ENCODE results near the gene FAM193B. TPM values are rescaled to one million over a fixed set of nuclear protein-coding genes. Genes with fewer than 3 reads are reported as not detected.
A peak's percentile ranks its signal among the peaks of the same experiment; 100 is the strongest.

FAM193B gene
- total and polyA plus RNA-seq, 9 of the 15 experiments (the other 6 are each of a cell fraction or from before 2014, with no cell fraction given): 4.4 to 76.4 (median 37.3) TPM

DNA sequence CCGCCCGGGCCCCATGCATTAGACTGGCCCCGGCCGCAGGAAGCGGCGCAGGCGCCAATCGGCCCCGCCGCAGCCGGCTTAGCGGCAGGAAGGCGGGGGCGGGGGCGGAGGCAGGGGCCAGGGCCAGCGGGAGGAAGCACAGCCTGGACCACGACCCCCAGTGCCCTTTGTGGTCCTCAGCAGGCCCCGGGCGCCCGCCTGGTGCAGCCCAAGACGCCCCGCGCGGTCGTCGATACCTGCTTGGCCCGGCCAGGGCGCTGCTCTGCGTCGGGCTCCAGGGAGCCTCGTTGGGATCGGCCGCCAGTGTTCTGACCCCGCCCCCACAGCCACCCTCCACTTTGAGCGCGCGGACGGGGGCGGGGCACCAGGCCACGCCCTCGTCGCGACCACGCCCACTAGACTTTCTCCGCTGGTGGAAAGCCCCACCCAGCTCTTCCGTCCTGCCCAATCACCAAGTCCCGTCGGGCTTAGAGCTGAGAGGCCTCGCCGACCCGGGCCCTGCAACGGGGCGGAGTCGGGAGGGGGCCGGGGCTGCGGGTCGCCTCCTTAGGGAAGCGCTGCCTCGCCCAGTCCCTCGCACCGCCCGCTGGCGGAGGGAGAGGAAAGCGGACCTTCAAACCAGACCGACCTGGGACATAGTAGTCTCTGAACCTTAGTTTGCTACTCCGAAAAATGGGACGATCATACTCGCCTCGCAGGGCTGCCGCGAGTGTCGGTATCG is 56.9 kb downstream of the FAM193B start, which contains the start of gene PDLIM7 (continued):
- TF ChIP-seq, protein P1, sequence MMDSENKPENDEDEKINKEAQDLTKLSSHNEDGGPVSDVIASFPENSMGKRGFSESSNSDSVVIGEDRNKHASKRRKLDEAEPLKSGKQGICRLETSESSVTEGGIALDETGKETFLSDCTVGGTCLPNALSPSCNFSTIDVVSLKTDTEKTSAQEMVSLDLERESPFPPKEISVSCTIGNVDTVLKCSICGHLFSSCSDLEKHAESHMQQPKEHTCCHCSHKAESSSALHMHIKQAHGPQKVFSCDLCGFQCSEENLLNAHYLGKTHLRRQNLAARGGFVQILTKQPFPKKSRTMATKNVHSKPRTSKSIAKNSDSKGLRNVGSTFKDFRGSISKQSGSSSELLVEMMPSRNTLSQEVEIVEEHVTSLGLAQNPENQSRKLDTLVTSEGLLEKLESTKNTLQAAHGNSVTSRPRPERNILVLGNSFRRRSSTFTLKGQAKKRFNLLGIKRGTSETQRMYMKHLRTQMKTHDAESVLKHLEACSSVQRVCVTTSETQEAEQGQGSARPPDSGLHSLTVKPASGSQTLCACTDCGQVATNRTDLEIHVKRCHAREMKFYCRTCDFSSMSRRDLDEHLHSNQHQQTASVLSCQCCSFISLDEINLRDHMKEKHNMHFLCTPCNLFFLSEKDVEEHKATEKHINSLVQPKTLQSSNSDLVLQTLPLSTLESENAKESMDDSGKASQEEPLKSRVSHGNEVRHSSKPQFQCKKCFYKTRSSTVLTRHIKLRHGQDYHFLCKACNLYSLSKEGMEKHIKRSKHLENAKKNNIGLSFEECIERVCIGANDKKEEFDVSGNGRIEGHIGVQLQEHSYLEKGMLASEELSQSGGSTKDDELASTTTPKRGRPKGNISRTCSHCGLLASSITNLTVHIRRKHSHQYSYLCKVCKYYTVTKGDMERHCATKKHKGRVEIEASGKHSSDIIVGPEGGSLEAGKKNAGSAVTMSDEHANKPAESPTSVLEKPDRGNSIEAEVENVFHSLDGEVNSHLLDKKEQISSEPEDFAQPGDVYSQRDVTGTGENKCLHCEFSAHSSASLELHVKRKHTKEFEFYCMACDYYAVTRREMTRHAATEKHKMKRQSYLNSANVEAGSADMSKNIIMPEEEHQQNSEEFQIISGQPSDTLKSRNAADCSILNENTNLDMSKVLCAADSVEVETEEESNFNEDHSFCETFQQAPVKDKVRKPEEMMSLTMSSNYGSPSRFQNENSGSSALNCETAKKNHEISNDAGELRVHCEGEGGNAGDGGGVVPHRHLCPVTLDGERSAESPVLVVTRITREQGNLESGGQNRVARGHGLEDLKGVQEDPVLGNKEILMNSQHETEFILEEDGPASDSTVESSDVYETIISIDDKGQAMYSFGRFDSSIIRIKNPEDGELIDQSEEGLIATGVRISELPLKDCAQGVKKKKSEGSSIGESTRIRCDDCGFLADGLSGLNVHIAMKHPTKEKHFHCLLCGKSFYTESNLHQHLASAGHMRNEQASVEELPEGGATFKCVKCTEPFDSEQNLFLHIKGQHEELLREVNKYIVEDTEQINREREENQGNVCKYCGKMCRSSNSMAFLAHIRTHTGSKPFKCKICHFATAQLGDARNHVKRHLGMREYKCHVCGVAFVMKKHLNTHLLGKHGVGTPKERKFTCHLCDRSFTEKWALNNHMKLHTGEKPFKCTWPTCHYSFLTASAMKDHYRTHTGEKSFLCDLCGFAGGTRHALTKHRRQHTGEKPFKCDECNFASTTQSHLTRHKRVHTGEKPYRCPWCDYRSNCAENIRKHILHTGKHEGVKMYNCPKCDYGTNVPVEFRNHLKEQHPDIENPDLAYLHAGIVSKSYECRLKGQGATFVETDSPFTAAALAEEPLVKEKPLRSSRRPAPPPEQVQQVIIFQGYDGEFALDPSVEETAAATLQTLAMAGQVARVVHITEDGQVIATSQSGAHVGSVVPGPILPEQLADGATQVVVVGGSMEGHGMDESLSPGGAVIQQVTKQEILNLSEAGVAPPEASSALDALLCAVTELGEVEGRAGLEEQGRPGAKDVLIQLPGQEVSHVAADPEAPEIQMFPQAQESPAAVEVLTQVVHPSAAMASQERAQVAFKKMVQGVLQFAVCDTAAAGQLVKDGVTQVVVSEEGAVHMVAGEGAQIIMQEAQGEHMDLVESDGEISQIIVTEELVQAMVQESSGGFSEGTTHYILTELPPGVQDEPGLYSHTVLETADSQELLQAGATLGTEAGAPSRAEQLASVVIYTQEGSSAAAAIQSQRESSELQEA (IDR thresholded peaks at IDR 0.05; ENCODE audit: low read depth): no peak
- TF ChIP-seq, protein P2, sequence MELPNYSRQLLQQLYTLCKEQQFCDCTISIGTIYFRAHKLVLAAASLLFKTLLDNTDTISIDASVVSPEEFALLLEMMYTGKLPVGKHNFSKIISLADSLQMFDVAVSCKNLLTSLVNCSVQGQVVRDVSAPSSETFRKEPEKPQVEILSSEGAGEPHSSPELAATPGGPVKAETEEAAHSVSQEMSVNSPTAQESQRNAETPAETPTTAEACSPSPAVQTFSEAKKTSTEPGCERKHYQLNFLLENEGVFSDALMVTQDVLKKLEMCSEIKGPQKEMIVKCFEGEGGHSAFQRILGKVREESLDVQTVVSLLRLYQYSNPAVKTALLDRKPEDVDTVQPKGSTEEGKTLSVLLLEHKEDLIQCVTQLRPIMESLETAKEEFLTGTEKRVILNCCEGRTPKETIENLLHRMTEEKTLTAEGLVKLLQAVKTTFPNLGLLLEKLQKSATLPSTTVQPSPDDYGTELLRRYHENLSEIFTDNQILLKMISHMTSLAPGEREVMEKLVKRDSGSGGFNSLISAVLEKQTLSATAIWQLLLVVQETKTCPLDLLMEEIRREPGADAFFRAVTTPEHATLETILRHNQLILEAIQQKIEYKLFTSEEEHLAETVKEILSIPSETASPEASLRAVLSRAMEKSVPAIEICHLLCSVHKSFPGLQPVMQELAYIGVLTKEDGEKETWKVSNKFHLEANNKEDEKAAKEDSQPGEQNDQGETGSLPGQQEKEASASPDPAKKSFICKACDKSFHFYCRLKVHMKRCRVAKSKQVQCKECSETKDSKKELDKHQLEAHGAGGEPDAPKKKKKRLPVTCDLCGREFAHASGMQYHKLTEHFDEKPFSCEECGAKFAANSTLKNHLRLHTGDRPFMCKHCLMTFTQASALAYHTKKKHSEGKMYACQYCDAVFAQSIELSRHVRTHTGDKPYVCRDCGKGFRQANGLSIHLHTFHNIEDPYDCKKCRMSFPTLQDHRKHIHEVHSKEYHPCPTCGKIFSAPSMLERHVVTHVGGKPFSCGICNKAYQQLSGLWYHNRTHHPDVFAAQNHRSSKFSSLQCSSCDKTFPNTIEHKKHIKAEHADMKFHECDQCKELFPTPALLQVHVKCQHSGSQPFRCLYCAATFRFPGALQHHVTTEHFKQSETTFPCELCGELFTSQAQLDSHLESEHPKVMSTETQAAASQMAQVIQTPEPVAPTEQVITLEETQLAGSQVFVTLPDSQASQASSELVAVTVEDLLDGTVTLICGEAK (IDR thresholded peaks at IDR 0.05): no peak
- TF ChIP-seq, protein P2 (CRISPR knock-in tag; IDR thresholded peaks at IDR 0.05): no peak
- TF ChIP-seq ZBTB7A (IDR thresholded peaks at IDR 0.05; ENCODE audit: borderline replicate concordance, control insufficient read depth, low read depth, low read length) (peak; percentile 89), ZNF551 (CRISPR knock-in tag; IDR thresholded peaks at IDR 0.05) (no peak), NFYB (IDR thresholded peaks at IDR 0.05; ENCODE audit: extremely low read depth, insufficient read length) (peak; percentile 11), DIDO1 (tag; IDR thresholded peaks at IDR 0.05; ENCODE audit: low read depth) (no peak)
- TF ChIP-seq, protein P3, sequence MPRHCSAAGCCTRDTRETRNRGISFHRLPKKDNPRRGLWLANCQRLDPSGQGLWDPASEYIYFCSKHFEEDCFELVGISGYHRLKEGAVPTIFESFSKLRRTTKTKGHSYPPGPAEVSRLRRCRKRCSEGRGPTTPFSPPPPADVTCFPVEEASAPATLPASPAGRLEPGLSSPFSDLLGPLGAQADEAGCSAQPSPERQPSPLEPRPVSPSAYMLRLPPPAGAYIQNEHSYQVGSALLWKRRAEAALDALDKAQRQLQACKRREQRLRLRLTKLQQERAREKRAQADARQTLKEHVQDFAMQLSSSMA (CRISPR knock-in tag; IDR thresholded peaks at IDR 0.05): no peak

Measured in K562 (cell line).